ENCODE data around the gene ART1.
A peak's percentile ranks its signal among the peaks of the same experiment; 100 is the strongest.
"Not testable (repeated sequence)": the region's sequence is repeated elsewhere in the genome, so short reads cannot be mapped to it uniquely, and the experiment has no call there.

Gene ART1

GRCh38 chr11:3644817-3645235, at the start of gene ART1:
TSS of gene ART1 (plus strand) at chr11:3645128. CDS start at chr11:3659214, 14,086 bp downstream.
- no peak for FAIRE-seq

- not testable (repeated sequence) for FAIRE-seq
Measured at GRCh38 chr11:3597743-3598142, 47.2 kb upstream of the ART1 start.

- FAIRE-seq: not testable (repeated sequence)
Measured at GRCh38 chr11:3600201-3600600, 44.7 kb upstream of the ART1 start.

GRCh38 chr11:3604167-3604566, 40.8 kb upstream of the ART1 start:
- FAIRE-seq: no peak

- no peak for FAIRE-seq
Measured at GRCh38 chr11:3605283-3605662, 39.7 kb upstream of the ART1 start.

GRCh38 chr11:3605771-3606203, 39.1 kb upstream of the ART1 start:
- FAIRE-seq: no peak

- FAIRE-seq: peak; percentile 63
Measured at GRCh38 chr11:3609416-3610265, 35.3 kb upstream of the ART1 start.

GRCh38 chr11:3610846-3611245, 34.1 kb upstream of the ART1 start:
- FAIRE-seq: no peak

GRCh38 chr11:3611976-3612678, 32.8 kb upstream of the ART1 start:
- FAIRE-seq: no peak

- no peak for FAIRE-seq
Measured at GRCh38 chr11:3613998-3614741, 30.8 kb upstream of the ART1 start.

GRCh38 chr11:3614742-3615171, 30.2 kb upstream of the ART1 start:
- no peak for FAIRE-seq

- FAIRE-seq: no peak
Measured at GRCh38 chr11:3615998-3616397, 28.9 kb upstream of the ART1 start.

- no peak for FAIRE-seq
Measured at GRCh38 chr11:3616721-3617460, 28.0 kb upstream of the ART1 start.

- FAIRE-seq: no peak
Measured at GRCh38 chr11:3617990-3618389, 26.9 kb upstream of the ART1 start.

- no peak for FAIRE-seq
Measured at GRCh38 chr11:3622521-3622920, 22.4 kb upstream of the ART1 start.

GRCh38 chr11:3623121-3623520, 21.8 kb upstream of the ART1 start:
- no peak for FAIRE-seq

- no peak for FAIRE-seq
Measured at GRCh38 chr11:3623767-3624458, 21.0 kb upstream of the ART1 start.

GRCh38 chr11:3626250-3626960, 18.5 kb upstream of the ART1 start:
- no peak for FAIRE-seq

GRCh38 chr11:3627291-3627690, 17.6 kb upstream of the ART1 start:
- no peak for FAIRE-seq

- FAIRE-seq: no peak
Measured at GRCh38 chr11:3631331-3631730, 13.6 kb upstream of the ART1 start.

- FAIRE-seq: no peak
Measured at GRCh38 chr11:3632070-3632660, 12.8 kb upstream of the ART1 start.

Data from endometrium (tissue), 2 donors.